ENCODE measurements around the gene SCAF4.

SCAF4 gene

DNA sequence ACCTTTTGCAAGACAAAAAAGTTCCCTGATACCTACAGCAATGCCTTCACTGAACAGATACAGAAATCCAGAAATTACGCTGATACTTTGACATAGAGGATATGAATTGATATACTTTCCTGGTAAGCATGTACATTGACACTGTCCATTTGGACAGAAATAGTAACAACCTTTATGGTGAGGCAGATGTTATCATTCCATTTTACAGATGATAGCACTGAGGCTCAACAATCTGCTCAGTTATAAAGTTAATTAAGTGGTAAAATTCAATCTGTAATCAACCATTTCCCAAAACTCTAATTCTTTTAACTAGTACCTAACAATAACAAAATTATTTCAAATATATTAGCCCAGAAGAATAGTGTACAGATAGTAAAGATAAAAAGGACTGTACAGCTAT, 20.6 kb downstream of the SCAF4 start:
- TF ChIP-seq, protein P1, sequence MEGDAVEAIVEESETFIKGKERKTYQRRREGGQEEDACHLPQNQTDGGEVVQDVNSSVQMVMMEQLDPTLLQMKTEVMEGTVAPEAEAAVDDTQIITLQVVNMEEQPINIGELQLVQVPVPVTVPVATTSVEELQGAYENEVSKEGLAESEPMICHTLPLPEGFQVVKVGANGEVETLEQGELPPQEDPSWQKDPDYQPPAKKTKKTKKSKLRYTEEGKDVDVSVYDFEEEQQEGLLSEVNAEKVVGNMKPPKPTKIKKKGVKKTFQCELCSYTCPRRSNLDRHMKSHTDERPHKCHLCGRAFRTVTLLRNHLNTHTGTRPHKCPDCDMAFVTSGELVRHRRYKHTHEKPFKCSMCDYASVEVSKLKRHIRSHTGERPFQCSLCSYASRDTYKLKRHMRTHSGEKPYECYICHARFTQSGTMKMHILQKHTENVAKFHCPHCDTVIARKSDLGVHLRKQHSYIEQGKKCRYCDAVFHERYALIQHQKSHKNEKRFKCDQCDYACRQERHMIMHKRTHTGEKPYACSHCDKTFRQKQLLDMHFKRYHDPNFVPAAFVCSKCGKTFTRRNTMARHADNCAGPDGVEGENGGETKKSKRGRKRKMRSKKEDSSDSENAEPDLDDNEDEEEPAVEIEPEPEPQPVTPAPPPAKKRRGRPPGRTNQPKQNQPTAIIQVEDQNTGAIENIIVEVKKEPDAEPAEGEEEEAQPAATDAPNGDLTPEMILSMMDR (IDR thresholded peaks at IDR 0.05; ENCODE audit: control extremely low read depth, extremely low read depth, low read depth, missing control alignments) = no peak
- CTCF ChIA-PET = no interaction called here
- POLR2A ChIA-PET = interaction anchor here (0.7 kb wide), 1 partner anchor 33 kb away, joined by 6 read pairs; no protein-coding TSS in a partner anchor
- no peak for DNase-seq (ENCODE audit: extremely low spot score)

DNA sequence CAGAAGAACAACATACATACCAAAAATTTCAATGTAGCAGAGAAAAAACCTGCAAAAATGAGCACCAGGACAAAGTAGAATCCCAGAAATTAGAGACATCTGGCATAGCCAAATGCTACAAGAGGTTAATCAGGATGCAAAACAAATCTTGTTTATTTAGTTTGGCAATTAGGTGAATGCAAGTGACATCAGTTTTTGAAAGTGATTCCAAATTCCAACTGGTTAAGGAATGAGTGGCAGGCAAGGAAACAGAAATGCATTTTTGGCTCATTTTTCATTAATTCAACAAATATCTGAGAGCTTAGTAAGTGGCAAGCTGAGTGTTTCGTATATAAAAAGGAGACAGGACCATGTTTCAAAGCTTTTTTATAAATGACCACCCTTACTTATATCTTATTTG, 21.3 kb downstream of the SCAF4 start:
- TF ChIP-seq, protein P1 (IDR thresholded peaks at IDR 0.05; ENCODE audit: control extremely low read depth, extremely low read depth, low read depth, missing control alignments) = no peak
- ChIA-PET POLR2A (no interaction called here), CTCF (no interaction called here)
- no peak for DNase-seq (ENCODE audit: extremely low spot score)

DNA sequence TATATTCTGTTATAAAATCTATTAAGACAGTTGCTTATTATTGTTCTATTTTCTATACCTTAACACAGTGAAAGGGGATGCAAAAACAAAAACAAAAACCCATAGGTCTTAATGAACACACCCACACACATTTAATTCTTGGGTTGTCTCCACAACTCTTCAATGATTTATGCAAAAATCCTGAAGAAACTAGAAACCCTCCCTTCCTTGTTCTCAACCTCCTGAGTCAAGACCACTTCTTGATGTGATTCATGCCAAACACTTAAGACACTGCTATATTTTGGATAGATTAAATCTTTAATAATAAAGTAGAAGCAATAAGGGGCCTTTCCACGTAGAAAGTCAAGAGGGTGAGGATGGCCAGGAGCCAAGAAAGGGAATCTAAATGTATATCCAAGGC, 23.4 kb downstream of the SCAF4 start:
- no peak for DNase-seq (ENCODE audit: extremely low spot score)
- ChIA-PET POLR2A (no interaction called here), CTCF (interaction anchor here (1.1 kb wide), 1 partner anchor 11 kb away, joined by 3 read pairs; no protein-coding TSS in a partner anchor)
- TF ChIP-seq, protein P1 (IDR thresholded peaks at IDR 0.05; ENCODE audit: control extremely low read depth, extremely low read depth, low read depth, missing control alignments) = no peak

DNA sequence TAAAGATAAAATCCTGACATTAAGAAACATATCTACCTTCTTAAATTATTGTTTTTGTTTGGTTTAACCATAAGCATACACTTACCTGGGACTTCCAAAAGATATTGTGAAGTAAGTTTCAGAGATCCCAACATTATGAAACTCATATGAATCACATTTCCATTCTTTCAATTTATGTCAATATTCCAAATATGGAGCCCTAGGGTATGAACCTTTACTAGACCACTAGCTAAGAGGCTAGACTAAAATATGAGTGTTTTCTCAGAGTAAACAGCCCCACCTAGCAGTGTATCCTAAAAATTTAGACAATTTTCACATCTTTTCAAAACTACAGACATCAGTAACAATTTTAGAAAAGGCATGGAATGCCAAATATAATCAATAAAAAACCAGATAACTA, 24.4 kb downstream of the SCAF4 start:
- TF ChIP-seq, protein P1 (IDR thresholded peaks at IDR 0.05; ENCODE audit: control extremely low read depth, extremely low read depth, low read depth, missing control alignments) = no peak
- CTCF ChIA-PET = no interaction called here
- DNase-seq (ENCODE audit: extremely low spot score) = no peak
- POLR2A ChIA-PET = no interaction called here

DNA sequence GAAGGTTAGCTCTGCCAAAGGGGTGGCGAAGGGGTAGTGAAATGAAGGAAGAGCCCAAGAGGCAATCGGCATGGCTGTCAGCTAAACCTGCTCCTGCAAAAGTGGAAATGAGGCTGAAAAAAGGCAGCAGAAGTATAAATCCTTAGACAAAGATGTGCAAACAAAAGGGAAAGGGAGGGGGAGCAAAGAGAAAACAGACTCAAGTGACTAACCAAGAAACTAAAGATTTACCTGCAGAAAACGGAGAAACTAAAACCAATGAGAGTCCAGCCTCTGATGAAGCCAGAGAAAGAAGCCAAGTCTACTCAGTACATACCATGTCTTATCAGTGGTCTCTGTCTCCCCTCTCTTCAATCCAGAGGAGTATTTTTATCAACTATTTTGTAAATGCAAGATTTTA, 25.4 kb downstream of the SCAF4 start:
- no peak for DNase-seq (ENCODE audit: extremely low spot score)
- TF ChIP-seq, protein P1 (IDR thresholded peaks at IDR 0.05; ENCODE audit: control extremely low read depth, extremely low read depth, low read depth, missing control alignments) = no peak
- ChIA-PET POLR2A (no interaction called here), CTCF (no interaction called here)

DNA sequence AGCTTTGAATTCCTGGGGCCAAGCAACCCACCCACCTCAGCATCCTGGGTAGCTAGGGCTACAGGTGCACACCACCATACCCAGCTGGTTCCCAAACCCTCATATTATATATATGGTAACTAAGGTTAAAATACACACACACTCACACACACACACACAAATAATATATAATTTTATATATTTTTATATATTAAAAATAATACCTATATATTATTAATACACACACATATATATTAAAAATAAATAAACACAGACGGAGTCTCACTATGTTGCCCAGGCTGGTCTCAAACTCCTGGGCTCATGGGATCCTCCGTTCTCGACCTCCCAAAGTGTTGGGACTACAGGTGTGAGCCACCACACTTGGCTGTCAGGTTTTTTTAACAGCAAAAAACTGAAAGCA, 31.9 kb downstream of the SCAF4 start:
- CTCF ChIA-PET = interaction anchor here (1.8 kb wide), 1 partner anchor 14 kb away, joined by 6 read pairs; no protein-coding TSS in a partner anchor
- POLR2A ChIA-PET = no interaction called here
- TF ChIP-seq, protein P1 (IDR thresholded peaks at IDR 0.05; ENCODE audit: control extremely low read depth, extremely low read depth, low read depth, missing control alignments) = no peak
- DNase-seq (ENCODE audit: extremely low spot score) = no peak

DNA sequence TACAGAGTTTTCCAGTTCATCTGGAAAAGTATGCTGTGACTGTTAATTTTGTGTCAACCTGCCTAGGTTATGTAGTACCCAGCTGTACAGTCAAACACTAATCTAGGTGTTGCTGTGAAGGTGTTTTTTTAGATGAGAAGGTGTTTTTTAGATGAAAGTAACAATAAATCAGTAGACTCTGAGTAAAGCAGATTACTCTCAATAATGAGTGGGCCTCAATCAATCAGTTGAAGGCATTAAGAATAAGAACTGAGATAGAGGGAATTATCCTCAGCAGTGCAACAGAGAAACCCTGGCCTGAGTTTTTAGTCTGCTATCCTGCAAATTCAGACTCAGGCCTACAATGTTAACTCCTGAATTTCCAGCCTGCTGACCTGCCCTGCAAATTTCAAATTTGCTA, 33.5 kb downstream of the SCAF4 start:
- ChIA-PET POLR2A (no interaction called here), CTCF (no interaction called here)
- no peak for DNase-seq (ENCODE audit: extremely low spot score)
- TF ChIP-seq, protein P1 (IDR thresholded peaks at IDR 0.05; ENCODE audit: control extremely low read depth, extremely low read depth, low read depth, missing control alignments) = no peak
